HG03354 (cell line): ENCODE data around the gene KANK2.
"Not testable (repeated sequence)": the region's sequence is repeated elsewhere in the genome, so short reads cannot be mapped to it uniquely, and the experiment has no call there.

Experiments
- ATAC-seq: cut with Tn5 transposase; IDR thresholded peaks from one replicate; pipeline ENCODE4 v1.9.1; 2021; ENCODE audit warnings: mild to moderate bottlenecking; ENCODE audit not compliant: unreplicated experiment, poor library complexity, severe bottlenecking

The KANK2 gene

GRCh38 chr19:11200015-11200574 is 2.8 kb upstream of the KANK2 start:
- no peak for ATAC-seq

- ATAC-seq, result no peak
Observed at GRCh38 chr19:11199517-11199916, 2.2 kb upstream of the KANK2 start.

GRCh38 chr19:11198769-11199424 is 1.6 kb upstream of the KANK2 start:
- no peak for ATAC-seq

GRCh38 chr19:11198175-11198534 is 810 bp upstream of the KANK2 start:
- no peak for ATAC-seq

GRCh38 chr19:11196406-11197287 is 698 bp downstream of the KANK2 start:
- ATAC-seq, result no peak

GRCh38 chr19:11195681-11196080 is 1.7 kb downstream of the KANK2 start:
- ATAC-seq, result no peak

GRCh38 chr19:11194656-11195558 is 2.4 kb downstream of the KANK2 start:
- no peak for ATAC-seq

GRCh38 chr19:11194173-11194572 is 3.2 kb downstream of the KANK2 start:
- ATAC-seq, result no peak

- ATAC-seq, result no peak
Observed at GRCh38 chr19:11192957-11193939, 4.1 kb downstream of the KANK2 start.

- ATAC-seq, result no peak
Observed at GRCh38 chr19:11191934-11192333, 5.4 kb downstream of the KANK2 start.

- no peak for ATAC-seq
Observed at GRCh38 chr19:11191273-11191755, 6.0 kb downstream of the KANK2 start.

- ATAC-seq, result no peak
Observed at GRCh38 chr19:11190501-11190900, 6.8 kb downstream of the KANK2 start.

GRCh38 chr19:11187441-11187840 is 9.9 kb downstream of the KANK2 start:
- no peak for ATAC-seq

GRCh38 chr19:11182994-11183393 is 14.4 kb downstream of the KANK2 start:
- no peak for ATAC-seq

GRCh38 chr19:11181488-11181887 is 15.9 kb downstream of the KANK2 start:
- no peak for ATAC-seq

- not testable (repeated sequence) for ATAC-seq
Observed at GRCh38 chr19:11180975-11181374, 16.4 kb downstream of the KANK2 start.

- no peak for ATAC-seq
Observed at GRCh38 chr19:11180346-11180745, 17.0 kb downstream of the KANK2 start.

GRCh38 chr19:11179716-11180297 is 17.5 kb downstream of the KANK2 start:
- no peak for ATAC-seq
